ENCODE data around the gene BBIP1.

The BBIP1 gene

DNA sequence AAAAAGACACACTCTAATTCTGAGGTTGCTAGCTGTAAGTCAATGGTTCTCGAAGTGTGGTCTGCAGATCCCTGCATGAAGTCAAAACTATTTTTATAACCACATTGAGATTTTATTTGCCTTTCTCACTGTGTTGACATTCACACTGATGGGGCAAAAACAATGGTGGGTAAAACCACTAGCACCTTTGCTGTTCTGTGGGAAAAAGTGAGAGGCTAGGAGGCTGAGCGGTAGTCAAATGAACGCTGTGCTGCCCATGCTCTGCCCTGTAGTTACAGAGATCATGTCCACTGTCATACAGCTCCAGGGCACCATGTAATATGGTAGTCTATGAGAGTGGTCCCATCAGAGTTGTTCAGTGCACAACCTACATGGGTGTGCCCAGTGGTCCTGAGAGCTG lies 68.9 kb downstream of the BBIP1 start:
- no peak for DNase-seq (ENCODE audit: low read depth, low spot score)
- H3K27ac ChIP-seq, result no peak overlapping the region

Measured in epithelial cell of prostate (primary cell).